HG03565 (cell line): ENCODE data around the gene TTC31.
"Not testable (repeated sequence)": the region's sequence is repeated elsewhere in the genome, so short reads cannot be mapped to it uniquely, and the experiment has no call there.

Experiments
- ATAC-seq: cut with Tn5 transposase; IDR thresholded peaks from one replicate; pipeline ENCODE4 v1.9.1; 2021; ENCODE audit warnings: mild to moderate bottlenecking, moderate library complexity; ENCODE audit not compliant: unreplicated experiment

TTC31 gene

GRCh38 chr2:74457129-74457548 lies 25.7 kb upstream of the TTC31 start:
- no peak for ATAC-seq

- peak; percentile 15 for ATAC-seq
These were observed 25.2 kb upstream of the TTC31 start for GRCh38 chr2:74457549-74458131.

GRCh38 chr2:74458132-74458937 lies 24.5 kb upstream of the TTC31 start, which contains the start of gene WBP1:
TSS of gene WBP1 (plus strand) at chr2:74458438. CDS start at chr2:74458603, 165 bp downstream.
- ATAC-seq: peak; percentile 75

- no peak for ATAC-seq
These were observed 23.9 kb upstream of the TTC31 start for GRCh38 chr2:74458938-74459363.

- ATAC-seq: not testable (repeated sequence)
These were observed 23.3 kb upstream of the TTC31 start for GRCh38 chr2:74459503-74460118.

- not testable (repeated sequence) for ATAC-seq
These were observed 22.7 kb upstream of the TTC31 start for GRCh38 chr2:74460187-74460586.

- no peak for ATAC-seq
These were observed 21.5 kb upstream of the TTC31 start for GRCh38 chr2:74461187-74462053.

GRCh38 chr2:74462054-74462785 lies 20.7 kb upstream of the TTC31 start:
- ATAC-seq: no peak

- no peak for ATAC-seq
These were observed 20.1 kb upstream of the TTC31 start for GRCh38 chr2:74462786-74463105.

- no peak for ATAC-seq
These were observed 18.5 kb upstream of the TTC31 start for GRCh38 chr2:74464406-74464805.

- ATAC-seq: not testable (repeated sequence)
These were observed 12.1 kb upstream of the TTC31 start for GRCh38 chr2:74470742-74471141.

GRCh38 chr2:74471332-74472065 lies 11.4 kb upstream of the TTC31 start:
- peak; percentile 6 for ATAC-seq

- ATAC-seq: peak; percentile 74
These were observed 10.6 kb upstream of the TTC31 start, which contains the start of gene MRPL53 for GRCh38 chr2:74472086-74472944. TSS of gene MRPL53 (minus strand) at chr2:74472680. CDS start at chr2:74472660, 20 bp downstream.

GRCh38 chr2:74472945-74473258 lies 10.0 kb upstream of the TTC31 start:
- no peak for ATAC-seq

GRCh38 chr2:74474481-74474880 lies 8.4 kb upstream of the TTC31 start:
- no peak for ATAC-seq

- no peak for ATAC-seq
These were observed 8.0 kb upstream of the TTC31 start for GRCh38 chr2:74474899-74475298.

GRCh38 chr2:74481431-74481830 lies 1.4 kb upstream of the TTC31 start:
- no peak for ATAC-seq

GRCh38 chr2:74481961-74482800 lies 700 bp upstream of the TTC31 start:
- ATAC-seq: peak; percentile 27
